ACHN (cell line): Measurements from ENCODE around the gene ERN1.
A peak's percentile ranks its signal among the peaks of the same experiment; 100 is the strongest.

Source experiments
- DNase-seq: peaks from one replicate; pipeline ENCODE4 v3.0.0-alpha.2; 2015
- in situ Hi-C: cut with HindIII; loops from 2 replicates; pipeline ENCODE4 v1.10.0; 2017; ENCODE audit warnings: low sequenced_read_pairs, low pct_ligation_motif_present, low pct_unique_long_range_greater_than_20kb

The ERN1 gene

GRCh38 chr17:64147110-64148016 lies 17.4 kb upstream of the ERN1 start:
- peak; percentile 18 for DNase-seq

GRCh38 chr17:64146418-64147109 lies 16.6 kb upstream of the ERN1 start:
- in situ Hi-C loops, result no loop called here
- DNase-seq, result peak; percentile 60

More at GRCh38 chr17:64147110-64148016, 17.4 kb upstream of the ERN1 start:
- in situ Hi-C loops, result no loop called here

GRCh38 chr17:64145751-64146417 lies 15.9 kb upstream of the ERN1 start:
- peak; percentile 99 for DNase-seq
- in situ Hi-C loops, result no loop called here

- in situ Hi-C loops, result no loop called here
- no peak for DNase-seq
Observed at GRCh38 chr17:64145375-64145750, 15.4 kb upstream of the ERN1 start.

DNA sequence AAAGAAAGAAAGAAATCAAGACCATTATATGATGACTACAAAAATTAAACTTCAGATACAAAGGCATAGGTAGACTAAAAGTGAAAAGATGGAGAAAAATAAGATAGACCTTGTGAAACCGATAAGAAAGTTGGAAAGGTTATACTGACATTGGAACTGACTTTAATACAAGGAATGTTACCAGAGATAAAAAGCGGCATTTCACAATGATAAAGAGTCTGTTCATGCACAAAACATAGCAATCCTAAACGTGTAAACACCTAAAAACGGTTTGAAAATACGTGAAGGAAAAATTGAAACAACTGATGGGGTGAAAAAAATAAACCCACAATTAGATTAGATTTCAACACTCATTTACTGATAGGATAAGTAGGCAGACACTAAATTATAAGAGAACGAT lies 9.6 kb upstream of the ERN1 start:
- DNase-seq, result no peak
- in situ Hi-C loops, result no loop called here

DNA sequence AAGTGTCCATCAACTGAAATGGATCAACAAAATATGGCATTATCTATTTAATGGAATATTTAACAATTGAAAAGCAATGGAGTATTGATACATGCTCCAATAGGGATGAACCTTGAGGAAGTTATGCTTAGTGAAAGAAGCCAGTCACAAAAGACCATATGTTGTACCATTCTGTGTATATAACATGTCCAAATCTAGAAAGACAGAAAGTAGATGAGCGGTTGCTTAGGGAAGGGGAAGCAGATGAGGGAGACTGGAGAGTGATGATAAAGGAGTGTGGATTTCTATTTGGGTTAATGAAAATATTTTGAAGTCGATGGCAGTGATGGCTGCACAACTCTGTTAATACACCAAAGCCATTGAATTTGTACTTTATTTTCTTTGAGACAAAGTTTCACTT lies 8.5 kb upstream of the ERN1 start:
- DNase-seq, result no peak
- in situ Hi-C loops, result no loop called here

DNA sequence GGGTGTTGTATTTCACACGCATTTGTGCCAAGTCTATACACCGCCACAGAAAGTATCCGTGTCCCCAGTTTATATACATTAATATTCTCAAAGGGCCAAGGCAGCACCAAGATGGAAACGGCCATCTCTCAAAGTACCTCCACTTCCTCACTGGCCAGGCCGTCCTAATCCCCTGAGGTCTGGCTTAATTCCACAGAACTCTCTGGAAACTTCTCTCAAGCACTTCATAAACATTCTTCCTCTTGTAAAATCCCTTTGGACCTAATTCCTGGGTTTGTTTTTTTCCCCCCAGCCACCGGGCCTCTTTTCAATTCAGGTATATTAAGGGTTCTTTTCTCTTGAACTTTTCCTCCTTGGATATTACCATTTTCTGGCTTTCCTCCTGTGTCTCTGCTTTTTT lies 5.1 kb upstream of the ERN1 start:
- in situ Hi-C loops, result no loop called here
- no peak for DNase-seq

DNA sequence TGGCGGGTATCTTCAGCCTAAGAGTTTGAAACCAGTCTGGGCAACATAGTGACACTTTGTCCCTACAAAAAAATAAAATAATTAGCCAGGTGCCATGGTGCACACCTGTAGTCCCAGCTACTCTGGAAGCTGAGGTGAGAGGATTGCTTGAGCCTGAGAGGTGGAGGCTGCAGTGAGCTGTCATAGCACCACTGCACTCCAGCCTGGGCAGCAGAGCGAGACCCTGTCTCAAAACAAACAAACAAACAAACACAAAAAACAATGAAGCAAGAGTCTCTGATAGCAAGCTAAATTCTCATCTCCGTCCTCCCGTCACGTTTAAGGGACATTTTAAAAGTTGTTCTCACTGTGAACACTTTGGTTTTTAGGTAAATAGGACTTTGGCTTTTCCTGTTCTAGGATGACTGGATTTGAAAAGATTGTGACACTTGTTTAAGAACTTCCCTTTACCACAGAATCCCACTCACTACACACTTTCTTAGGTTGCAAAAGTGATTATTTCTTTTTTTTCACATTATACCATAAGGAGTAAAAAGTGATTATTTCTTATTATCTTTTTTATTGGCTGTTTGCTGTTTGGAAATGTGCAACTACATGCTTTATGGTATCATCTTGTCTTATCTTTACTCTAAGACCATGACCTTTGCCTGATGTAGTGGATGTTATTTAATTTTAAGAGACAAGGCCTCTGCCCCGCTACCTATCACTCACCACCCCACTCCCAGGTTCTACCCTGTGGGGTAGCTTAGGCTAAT lies 4.4 kb upstream of the ERN1 start:
- in situ Hi-C loops, result no loop called here
- DNase-seq, result no peak

GRCh38 chr17:64133546-64134215 lies 3.7 kb upstream of the ERN1 start:
- in situ Hi-C loops, result no loop called here
- DNase-seq, result peak; percentile 81

DNA sequence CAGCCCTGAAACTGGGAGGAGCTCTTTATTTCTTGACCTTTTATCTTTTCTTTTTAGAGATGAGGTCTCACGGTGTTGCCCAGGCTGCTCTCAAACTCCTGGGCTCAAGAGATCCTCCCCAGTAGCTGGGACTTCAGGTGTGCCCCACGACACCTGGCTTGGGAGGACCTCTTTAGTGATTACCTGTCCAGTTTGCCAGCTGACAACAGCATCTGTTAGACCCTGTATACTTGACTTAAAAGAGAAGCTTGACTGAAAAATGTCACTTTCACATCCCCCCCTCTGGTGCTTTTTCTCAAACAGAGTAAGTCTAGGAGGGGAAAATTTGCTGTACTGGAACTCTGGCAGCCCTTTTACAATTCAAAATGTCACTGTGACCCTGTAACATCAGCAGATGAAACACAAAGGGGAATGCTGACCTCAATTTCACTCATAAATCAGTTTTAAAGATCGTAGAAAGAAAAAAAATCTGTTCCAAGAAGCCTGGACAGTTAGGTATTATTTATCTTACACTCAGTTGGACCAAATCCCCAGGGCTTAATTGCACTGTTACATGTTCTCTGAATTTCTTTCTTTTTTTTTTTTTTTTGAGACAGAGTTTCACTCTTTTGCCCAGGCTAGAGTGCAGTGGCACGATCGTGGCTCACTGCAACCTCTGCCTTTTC lies 1.8 kb upstream of the ERN1 start:
- DNase-seq, result no peak
- in situ Hi-C loops, result no loop called here

DNA sequence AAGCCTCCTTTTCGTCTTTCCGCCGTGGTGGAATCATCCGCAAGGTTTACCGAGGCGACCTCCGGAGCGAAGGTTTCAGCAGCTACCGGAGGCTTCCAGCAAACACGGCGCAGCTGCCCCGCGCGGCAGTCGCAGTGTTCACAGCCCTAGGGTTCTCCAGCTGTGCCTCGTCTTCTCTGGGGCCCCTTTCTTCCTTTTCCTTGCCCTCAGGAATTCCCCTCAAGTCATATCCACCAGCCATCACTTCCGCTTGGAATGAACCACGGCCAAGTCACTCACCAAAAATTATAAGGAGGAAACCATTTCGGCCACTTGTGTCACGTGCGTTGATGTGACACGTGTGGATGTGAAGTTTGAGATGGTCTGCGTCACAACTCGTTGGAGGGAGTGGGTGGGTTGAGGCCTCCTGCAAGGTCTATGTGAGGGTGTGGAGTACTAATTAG lies 636 bp upstream of the ERN1 start:
- no peak for DNase-seq
- in situ Hi-C loops, result no loop called here

DNA sequence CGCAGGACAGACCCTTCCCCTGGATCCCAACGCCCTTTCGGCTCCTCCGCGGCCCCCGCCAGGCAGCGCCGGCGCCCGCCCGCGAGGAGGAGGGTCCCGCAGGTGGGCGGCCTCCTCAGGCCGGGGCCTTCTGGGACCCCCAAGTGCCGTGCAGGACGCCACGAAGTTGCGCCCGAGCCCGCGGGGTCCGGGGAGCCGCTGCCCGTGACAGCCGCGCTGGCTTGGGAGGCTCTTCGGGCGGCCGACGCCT lies 504 bp downstream of the ERN1 start:
- DNase-seq, result no peak
- in situ Hi-C loops, result no loop called here

DNA sequence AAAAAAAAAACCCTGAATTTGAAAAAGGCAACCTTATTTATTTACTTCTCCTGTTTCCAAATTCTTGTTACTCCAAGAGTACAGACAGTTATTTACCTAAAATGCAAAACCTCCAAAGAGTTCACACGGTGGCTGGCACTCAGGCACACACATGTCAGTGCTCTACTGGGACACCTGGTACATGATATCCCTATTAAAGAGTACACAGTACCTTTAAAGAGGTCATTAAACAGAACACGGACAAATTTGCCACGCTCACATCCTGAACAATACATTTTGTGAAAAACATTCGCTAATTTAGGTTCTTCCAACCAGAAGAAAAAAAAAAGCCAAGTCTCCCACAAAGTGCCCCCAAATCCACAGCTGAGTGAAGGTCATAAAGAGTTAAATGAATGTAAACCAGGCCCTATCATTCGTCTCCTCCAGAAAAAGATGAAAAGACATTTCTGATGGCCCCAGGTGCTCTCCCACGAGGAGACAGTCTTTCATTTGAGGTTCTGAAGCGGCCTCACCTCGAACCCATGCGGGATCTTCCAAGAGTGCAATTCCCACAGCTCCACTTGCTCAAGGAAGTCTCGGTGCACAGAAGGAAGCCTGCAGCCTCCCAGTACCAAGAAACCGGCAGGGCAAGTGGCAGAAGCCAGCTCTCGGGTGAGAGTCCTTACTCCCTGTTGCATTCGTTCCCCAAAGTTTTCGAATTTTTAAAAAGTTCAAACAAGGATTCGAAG lies 993 bp downstream of the ERN1 start:
- DNase-seq, result peak; percentile 63
- in situ Hi-C loops, result no loop called here

DNA sequence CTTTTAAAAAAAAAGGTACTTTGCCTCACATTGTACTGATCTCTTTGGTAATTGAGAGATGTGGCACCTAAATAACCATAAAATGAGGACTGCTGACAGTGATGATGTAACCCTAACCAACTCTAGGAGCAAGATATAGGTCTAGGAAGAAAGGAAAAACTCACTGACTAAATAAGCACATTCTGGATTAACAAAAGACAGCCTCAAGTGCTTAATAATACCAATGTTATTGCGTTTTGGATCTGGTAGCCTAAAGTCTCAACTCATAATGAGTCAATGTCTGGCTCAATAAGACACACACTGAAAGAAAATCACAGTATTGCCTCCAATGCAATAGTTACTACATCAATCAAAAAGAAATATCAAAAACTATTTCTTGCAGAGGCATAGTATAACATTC lies 3.0 kb downstream of the ERN1 start:
- DNase-seq, result no peak
- in situ Hi-C loops, result no loop called here

DNA sequence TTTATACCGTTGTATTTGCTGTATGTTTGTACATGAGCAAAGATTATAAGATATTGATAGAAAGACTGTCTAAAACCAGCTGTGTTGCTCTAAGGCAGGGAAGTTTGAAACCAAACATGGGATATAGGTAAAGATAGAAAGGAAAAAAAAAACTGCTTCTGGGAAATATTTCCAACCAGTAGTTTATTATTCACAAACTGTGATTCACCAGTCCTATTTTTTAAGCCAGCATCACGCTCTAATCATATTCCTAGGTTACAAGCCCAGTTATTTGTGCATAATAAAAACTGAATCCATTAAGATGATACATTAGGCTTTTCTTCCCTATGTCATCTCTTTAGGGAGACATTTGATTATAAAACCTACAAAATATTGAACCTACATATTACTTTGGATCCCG lies 4.0 kb downstream of the ERN1 start:
- peak; percentile 37 for DNase-seq
- in situ Hi-C loops, result no loop called here

DNA sequence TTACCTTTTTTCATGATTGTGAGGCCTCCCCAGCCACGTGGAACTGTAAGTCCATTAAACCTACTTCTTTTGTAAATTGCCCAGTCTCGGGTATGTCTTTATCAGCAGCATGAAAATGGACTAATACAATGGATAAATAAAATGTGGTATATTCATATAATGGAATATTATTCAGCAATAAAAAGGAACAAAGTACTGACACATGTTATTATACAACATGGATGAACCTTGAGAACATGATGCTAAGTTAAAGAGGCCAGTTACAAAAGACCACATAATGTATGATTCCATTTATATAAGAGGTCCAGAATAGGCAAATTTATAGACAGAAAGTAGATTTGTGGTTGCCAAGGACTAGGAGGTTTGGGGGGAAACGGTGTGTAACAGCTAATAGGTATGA lies 5.3 kb downstream of the ERN1 start:
- DNase-seq, result no peak
- in situ Hi-C loops, result no loop called here

GRCh38 chr17:64123114-64123513 lies 6.8 kb downstream of the ERN1 start:
- in situ Hi-C loops, result no loop called here
- no peak for DNase-seq
